PC-9 (cell line): ENCODE results near the gene COX6A1.

Source experiments
- EZH2 ChIP-seq: fragments of 200-600 bp; sonication (generic); IDR thresholded peaks from 2 replicates; pipeline ENCODE4 v1.8.0; 2017; ENCODE audit warnings: antibody characterized with exemption, low read depth
- TF ChIP-seq, protein P1 (sequence below): fragments of 200-600 bp; sonication (generic); conservative IDR thresholded peaks from 2 replicates; pipeline ENCODE4 v1.6.1; 2017; ENCODE audit warnings: mixed run types, antibody characterized with exemption, mild to moderate bottlenecking, moderate library complexity

GRCh38 chr12:120412421-120412820, 25.5 kb upstream of the COX6A1 start:
- TF ChIP-seq, protein P1, sequence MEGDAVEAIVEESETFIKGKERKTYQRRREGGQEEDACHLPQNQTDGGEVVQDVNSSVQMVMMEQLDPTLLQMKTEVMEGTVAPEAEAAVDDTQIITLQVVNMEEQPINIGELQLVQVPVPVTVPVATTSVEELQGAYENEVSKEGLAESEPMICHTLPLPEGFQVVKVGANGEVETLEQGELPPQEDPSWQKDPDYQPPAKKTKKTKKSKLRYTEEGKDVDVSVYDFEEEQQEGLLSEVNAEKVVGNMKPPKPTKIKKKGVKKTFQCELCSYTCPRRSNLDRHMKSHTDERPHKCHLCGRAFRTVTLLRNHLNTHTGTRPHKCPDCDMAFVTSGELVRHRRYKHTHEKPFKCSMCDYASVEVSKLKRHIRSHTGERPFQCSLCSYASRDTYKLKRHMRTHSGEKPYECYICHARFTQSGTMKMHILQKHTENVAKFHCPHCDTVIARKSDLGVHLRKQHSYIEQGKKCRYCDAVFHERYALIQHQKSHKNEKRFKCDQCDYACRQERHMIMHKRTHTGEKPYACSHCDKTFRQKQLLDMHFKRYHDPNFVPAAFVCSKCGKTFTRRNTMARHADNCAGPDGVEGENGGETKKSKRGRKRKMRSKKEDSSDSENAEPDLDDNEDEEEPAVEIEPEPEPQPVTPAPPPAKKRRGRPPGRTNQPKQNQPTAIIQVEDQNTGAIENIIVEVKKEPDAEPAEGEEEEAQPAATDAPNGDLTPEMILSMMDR, result no peak
- TF ChIP-seq EZH2, result no peak
